ENCODE results near the gene PIRT.
A peak's percentile ranks its signal among the peaks of the same experiment; 100 is the strongest.

Gene PIRT

DNA sequence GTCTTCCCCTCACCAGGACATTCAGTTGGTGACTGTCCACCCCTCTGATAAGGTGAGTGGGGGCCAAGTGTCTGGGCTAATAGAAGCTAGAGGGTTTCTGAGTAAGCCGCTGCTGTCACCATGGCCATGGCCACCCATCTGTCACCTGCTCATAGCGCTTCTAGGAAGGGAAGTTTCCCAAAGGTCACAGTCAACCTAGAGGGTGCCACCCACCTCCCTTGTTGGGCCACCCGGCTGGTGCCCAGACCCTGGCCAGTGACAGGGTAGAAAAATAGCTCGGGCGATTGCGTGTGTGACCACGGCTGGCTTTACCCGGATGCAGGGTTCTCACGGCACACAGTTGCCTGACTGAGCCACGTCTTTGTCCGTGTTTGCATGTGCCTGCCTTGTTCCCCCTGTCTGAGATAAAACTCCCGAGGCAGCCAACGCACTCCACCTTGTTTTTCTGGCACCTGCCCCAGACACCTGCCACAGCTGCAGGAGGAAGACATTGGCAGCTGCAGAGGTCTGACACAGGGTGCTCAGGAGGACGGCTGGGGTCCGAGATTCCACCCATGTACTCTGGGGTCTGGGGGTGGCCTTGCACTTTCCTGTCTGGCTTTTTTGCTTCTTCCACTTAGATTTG, 809 bp downstream of the PIRT start:
- ATAC-seq (no peak), DNase-seq (no peak)
- Mint-ChIP-seq H3K27me3 (no peaks in the 10 kb centered on the region), H3K4me3 (no peak overlapping the region), H3K9me3 (no peaks in the 10 kb centered on the region), H3K4me1 (no peaks in the 10 kb centered on the region), H3K27ac (no peak overlapping the region)

DNA sequence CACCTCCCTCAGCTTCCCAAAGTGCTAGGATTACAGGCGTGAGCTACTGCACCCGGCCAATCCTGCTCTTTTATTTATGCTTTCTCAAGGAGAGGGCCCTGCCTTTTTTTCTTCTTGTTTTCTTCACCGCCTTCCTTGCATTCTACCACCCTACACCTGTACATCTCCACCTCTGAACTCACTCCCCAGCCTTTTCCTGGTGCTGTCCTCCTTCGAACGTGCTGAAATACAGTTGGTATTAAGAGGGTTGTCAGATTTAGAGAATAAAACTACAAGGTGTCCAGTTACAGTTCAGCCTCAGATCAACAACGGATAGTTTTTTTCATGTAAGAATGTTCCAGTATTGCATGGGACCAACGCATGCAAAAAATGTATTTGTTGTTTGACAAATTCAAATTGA, 1.7 kb downstream of the PIRT start:
- Mint-ChIP-seq H3K27me3 (no peaks in the 10 kb centered on the region), H3K4me1 (no peaks in the 10 kb centered on the region), H3K27ac (peak overlapping the region in 1 of 2 donors; percentile 65), H3K4me3 (no peak overlapping the region), H3K9me3 (no peaks in the 10 kb centered on the region)
- no peak for ATAC-seq
- no peak for DNase-seq

DNA sequence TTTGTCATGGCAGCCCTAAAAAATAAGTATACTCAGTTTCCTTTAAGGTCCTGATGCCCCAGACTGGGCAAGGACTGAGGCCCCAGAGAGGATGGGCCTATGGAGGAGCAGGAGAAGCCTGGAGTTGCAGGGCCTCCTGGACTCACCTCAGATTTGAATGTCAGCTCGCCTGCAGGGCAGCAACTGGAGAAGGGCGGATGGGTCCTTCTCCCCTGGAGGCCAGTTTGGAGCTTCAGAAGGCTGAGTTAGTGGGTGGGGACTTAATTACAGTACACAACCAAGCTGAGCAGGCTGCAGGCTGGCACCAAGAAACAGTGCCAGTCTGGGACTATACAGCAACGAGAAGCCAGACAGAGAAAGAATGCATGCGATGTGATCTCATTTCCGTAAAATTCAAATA, 6.2 kb downstream of the PIRT start:
- H3K27me3 Mint-ChIP-seq, result peaks cover 9% of the 10 kb centered on the region
- H3K9me3 Mint-ChIP-seq, result no peaks in the 10 kb centered on the region
- no peak overlapping the region for H3K4me3 Mint-ChIP-seq
- H3K27ac Mint-ChIP-seq, result no peak overlapping the region
- no peak for DNase-seq
- no peak for ATAC-seq
- no peaks in the 10 kb centered on the region for H3K4me1 Mint-ChIP-seq

DNA sequence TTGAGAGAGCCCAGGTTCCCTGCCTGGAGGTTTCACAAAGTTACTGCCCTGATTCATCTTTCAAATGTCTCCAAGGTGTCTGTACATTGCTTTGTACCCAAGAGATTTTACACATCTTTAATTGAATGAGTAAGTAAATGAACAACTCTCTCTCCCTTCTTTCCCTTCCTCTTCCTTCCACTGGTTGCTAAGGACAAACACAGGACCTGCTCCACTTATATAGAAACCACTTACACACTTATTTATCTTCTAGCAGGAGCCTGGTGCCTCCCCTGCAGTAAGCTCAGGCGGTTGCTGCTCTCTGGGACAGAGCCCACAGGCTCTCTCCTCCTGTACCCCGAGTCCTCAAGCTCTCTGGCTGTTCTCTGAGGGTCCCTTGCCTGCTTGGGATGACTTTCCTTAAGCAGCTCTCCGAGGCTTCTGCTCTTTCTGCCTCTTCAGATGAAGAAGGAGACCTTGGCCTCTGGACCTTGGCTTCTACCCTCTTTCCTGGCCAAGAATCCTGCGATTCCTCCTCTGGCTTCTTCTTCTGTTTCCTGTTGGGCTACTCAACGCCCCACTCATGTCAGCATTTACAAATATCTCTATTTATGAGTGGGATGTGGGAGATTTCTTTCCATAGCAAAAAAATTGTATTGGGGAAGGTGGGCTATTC, 9.9 kb downstream of the PIRT start:
- Mint-ChIP-seq H3K4me3 (no peak overlapping the region), H3K27ac (no peak overlapping the region), H3K9me3 (no peaks in the 10 kb centered on the region), H3K27me3 (peaks cover 9% of the 10 kb centered on the region), H3K4me1 (no peaks in the 10 kb centered on the region)
- DNase-seq, result no peak
- no peak for ATAC-seq

DNA sequence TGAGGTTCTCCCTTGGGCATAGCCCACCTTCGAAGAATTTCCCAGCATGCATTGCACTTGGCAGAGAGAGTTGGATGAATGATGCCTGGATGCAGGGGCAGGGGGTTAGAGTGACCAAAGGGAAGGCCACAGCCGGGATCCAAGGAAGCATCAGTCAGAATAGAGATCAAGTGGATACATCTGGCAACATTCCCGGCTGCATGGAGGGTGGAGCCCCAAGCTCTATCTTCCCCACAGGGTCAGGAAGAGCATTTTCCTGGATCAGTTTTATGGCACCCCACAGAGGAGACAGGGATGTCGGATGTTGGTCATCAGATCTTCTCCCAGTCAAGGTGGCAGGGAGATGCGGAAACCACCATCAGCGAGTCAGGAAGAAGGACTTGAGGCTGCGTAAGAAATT, 13.0 kb downstream of the PIRT start:
- Mint-ChIP-seq H3K4me1 (no peaks in the 10 kb centered on the region), H3K4me3 (no peak overlapping the region), H3K27me3 (peaks cover 9% of the 10 kb centered on the region), H3K9me3 (no peaks in the 10 kb centered on the region), H3K27ac (peak overlapping the region; percentile 40 to 57)
- DNase-seq (no peak), ATAC-seq (no peak)

DNA sequence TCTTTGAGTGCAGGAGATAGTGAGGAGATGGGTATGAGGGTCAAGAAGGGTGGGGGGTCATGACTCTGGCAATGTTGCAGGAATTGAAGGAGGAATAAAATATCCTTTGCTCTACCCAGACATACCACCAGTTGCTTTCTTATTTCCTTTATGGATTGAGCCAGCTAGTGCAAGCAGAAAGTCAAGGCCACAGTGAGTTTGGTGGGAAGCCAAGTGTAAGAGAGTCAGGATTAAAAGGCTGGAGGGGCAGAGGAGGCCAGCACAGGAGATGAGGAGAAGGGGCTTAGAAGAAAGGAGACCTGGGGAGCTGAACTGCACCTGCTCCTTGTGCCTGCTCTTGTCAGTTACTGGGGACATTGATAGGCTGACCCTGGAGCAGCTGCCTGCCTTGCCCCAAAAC, 16.1 kb downstream of the PIRT start:
- no peak overlapping the region for H3K27ac Mint-ChIP-seq
- H3K4me1 Mint-ChIP-seq, result no peaks in the 10 kb centered on the region
- ATAC-seq (no peak), DNase-seq (no peak)
- H3K27me3 Mint-ChIP-seq, result no peaks in the 10 kb centered on the region
- no peaks in the 10 kb centered on the region for H3K9me3 Mint-ChIP-seq
- no peak overlapping the region for H3K4me3 Mint-ChIP-seq

DNA sequence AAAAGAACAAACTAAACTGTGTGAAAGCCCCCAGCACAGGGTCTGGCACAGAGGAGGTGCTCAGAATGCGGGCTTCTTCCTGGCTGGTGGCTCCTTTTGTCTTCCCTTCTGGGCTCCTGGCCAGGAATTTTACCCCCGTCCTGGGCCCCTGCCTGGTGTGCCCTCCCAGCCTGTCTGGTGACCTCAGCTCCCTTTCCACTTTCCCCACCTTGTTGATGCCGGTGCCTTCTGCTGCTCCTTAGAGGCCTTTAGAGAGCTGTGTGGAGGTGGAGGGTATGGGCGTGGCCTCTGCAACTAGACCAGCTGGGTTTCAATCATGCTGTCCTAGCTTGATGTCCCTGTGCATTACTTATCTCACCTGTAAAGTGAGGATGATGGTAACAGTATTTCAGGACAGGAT, 16.8 kb downstream of the PIRT start:
- Mint-ChIP-seq H3K9me3 (no peaks in the 10 kb centered on the region), H3K27me3 (no peaks in the 10 kb centered on the region), H3K27ac (no peak overlapping the region), H3K4me1 (no peaks in the 10 kb centered on the region), H3K4me3 (no peak overlapping the region)
- no peak for DNase-seq
- ATAC-seq, result no peak

DNA sequence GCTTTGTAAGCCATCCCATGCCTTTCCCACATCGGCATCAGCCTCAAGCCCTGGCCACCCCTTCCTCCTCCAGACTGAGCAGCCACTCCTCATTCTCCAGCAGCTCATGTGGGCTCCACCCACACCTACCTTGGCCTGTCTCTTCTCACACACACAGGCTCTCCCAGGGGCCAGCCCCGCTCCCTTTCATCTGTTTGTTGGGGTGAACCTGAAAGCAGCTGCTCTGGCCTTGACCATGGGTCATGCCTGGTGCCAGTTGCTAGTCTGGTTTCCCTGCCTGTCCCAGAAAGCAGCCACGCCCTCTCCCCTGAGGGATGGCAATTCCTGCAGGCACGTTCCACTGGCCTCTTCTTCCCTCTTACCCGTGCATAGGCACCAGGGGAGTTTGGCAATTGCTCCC, 22.6 kb downstream of the PIRT start:
- no peaks in the 10 kb centered on the region for H3K9me3 Mint-ChIP-seq
- H3K4me3 Mint-ChIP-seq, result no peak overlapping the region
- H3K27me3 Mint-ChIP-seq, result no peaks in the 10 kb centered on the region
- DNase-seq (no peak), ATAC-seq (no peak)
- H3K27ac Mint-ChIP-seq, result no peak overlapping the region
- H3K4me1 Mint-ChIP-seq, result no peaks in the 10 kb centered on the region

DNA sequence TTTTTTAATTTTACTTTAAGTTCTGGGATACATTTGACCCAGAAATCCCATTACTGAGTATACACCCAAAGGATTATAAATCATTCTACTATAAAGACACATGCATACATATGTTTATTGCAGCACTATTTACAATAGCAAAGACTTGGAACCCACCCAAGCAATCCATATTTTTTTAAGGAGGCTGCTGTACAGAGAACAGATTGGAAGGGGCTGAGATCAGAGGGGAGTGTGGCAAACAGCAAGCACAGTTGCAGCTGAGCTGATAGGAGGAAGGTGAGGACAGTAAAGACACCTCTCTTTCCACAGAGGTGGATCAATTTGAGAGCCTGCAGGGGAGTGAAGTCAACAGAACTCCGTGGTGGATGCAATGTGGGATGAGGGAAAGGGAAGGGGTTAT, 23.8 kb downstream of the PIRT start:
- Mint-ChIP-seq H3K9me3 (no peaks in the 10 kb centered on the region), H3K27ac (no peak overlapping the region), H3K27me3 (no peaks in the 10 kb centered on the region), H3K4me3 (no peak overlapping the region), H3K4me1 (no peaks in the 10 kb centered on the region)
- no peak for DNase-seq
- ATAC-seq, result no peak

DNA sequence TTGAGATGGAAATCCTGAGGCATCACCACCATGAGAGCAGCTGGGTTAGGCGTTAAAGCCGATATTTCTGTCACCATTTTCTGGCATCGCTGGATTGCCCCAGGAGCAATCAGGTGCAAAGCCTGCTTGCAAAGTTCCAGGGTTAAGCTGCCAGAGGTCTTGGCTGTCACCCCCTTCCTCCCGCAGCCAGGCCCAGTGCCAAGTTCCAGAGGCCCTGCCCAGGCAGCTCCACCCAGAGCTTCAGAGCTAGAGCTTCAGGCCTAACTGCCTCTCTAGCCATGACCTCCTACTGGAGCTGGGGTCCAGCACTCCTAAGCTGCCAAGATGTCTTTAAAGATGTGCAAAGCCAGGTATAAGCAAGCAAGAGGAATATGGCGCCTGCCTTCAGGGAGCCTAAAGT, 25.2 kb downstream of the PIRT start:
- Mint-ChIP-seq H3K27me3 (no peaks in the 10 kb centered on the region), H3K27ac (no peak overlapping the region), H3K4me3 (no peak overlapping the region), H3K4me1 (no peaks in the 10 kb centered on the region), H3K9me3 (no peaks in the 10 kb centered on the region)
- no peak for ATAC-seq
- no peak for DNase-seq

DNA sequence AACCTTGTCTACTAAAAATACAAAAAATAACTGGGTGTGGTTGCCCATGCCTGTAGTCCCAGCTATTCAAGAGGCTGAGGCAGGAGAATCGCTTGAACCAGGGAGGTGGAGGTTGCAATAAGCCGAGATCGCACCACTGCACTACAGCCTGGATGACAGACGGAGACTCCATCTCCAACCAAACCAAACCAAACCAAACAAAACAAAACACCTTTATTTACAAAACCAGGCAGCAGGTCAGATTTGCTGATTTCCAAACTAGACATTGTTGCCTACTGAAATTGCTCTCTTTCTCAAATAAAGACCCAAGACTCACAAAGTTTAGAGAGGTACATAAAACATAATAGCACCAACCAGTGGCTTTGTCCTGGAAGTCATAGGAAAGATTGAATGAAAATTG, 28.3 kb downstream of the PIRT start:
- DNase-seq, result no peak
- H3K9me3 Mint-ChIP-seq, result no peaks in the 10 kb centered on the region
- no peaks in the 10 kb centered on the region for H3K27me3 Mint-ChIP-seq
- no peak overlapping the region for H3K4me3 Mint-ChIP-seq
- ATAC-seq, result no peak
- no peak overlapping the region for H3K27ac Mint-ChIP-seq
- no peaks in the 10 kb centered on the region for H3K4me1 Mint-ChIP-seq

DNA sequence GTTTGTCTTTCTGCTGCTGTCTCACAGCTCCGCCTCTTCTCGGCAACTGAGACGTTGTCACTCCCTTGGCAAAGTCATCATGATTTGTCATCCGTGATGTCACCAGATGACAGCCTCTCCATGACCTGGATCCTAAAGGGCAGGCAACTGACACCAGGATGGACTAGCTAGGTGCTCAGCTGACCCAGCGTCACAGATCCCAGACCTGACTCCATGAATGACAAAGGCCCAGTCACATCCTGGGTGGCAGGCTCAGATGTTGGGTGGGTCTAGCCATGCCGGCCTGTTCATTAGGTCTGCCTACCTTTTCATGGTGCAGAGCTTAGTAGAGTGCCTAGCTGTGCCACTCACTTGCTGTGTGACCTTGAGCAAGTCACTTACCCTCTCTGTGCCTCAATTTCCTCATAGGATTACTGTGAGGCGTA, 30.2 kb downstream of the PIRT start:
- Mint-ChIP-seq H3K27me3 (no peaks in the 10 kb centered on the region), H3K4me3 (no peak overlapping the region), H3K9me3 (no peaks in the 10 kb centered on the region), H3K27ac (no peak overlapping the region), H3K4me1 (no peaks in the 10 kb centered on the region)
- ATAC-seq, result no peak
- no peak for DNase-seq

DNA sequence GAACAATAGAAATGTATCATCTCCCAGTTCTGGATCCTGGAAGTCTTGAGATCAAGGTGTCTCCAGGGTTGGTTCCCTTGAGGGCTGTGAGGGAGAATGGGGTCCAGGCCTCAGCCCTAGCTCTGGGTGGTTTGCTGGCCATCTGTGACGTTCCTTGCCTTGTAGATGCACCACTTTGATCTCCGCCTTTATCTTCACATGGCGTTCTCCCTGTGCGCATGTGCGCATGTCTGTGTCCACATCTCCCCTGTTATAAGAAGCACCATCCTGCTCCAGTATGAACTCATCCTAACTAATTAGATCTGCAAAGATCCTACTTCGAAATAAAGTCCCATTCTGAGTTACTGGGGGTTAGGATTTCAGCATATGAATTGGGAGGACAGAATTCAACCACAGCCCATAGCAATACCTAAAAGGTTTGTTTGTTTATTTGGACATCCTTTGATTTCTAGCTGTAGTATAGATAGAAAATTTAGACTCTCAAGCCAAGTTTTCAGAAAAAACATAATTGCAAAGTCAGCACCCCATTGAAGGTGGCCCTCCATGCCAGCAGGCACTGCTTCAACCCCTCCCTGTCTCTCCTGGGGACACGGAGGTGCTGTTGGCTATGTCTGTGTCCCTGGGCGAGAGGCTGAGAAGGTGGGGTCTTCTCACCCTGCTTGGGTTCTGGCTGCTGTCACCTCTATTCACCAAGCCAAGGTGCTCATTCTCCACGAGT, 31.2 kb downstream of the PIRT start:
- ATAC-seq (no peak), DNase-seq (no peak)
- H3K27ac Mint-ChIP-seq, result no peak overlapping the region
- no peak overlapping the region for H3K4me3 Mint-ChIP-seq
- H3K9me3 Mint-ChIP-seq, result no peaks in the 10 kb centered on the region
- no peaks in the 10 kb centered on the region for H3K27me3 Mint-ChIP-seq
- H3K4me1 Mint-ChIP-seq, result no peaks in the 10 kb centered on the region

DNA sequence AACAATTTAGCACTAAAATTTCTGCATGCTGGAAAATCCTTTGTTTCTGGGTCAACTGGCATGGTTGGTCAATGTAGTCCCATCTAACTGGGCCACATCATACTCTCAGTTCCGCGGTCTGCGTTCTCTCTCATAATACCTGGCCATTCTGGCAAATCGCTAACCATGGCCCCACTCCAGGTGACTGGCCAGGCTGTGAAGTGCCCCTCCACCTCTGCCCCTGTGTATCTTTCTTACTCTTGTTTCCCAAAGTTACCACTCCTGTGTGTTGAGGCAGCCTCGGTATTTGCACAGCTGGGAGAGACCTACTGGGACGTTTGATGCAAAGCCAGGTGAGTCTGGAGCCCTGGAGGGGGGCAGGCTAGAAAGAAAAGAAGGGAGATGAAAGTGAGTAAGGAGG, 32.0 kb downstream of the PIRT start:
- no peak for DNase-seq
- H3K4me1 Mint-ChIP-seq, result no peaks in the 10 kb centered on the region
- H3K27me3 Mint-ChIP-seq, result no peaks in the 10 kb centered on the region
- H3K27ac Mint-ChIP-seq, result no peak overlapping the region
- ATAC-seq, result no peak
- H3K9me3 Mint-ChIP-seq, result no peaks in the 10 kb centered on the region
- H3K4me3 Mint-ChIP-seq, result no peak overlapping the region

DNA sequence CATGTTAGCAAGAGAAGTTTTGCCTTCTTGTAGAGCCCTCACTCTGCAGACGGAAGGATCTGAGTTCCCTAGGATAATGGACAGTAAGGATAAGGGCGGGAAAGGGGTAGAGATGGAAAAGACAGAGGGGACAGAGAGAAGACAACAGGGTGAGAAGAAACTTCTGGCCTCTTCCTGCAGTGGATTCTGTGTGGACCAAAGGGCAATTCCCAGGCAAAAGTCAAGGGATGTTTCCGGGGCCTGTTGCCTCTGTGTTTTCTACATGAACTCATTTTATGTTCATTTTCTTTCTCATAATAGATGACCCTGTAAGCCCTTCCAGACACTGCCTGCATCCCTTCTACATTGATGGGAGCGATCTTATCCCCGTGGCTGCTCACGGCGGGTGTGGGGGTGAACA, 33.3 kb downstream of the PIRT start:
- DNase-seq (no peak), ATAC-seq (no peak)
- Mint-ChIP-seq H3K4me1 (no peaks in the 10 kb centered on the region), H3K27me3 (no peaks in the 10 kb centered on the region), H3K27ac (peak overlapping the region in 1 of 2 donors; percentile 80), H3K4me3 (no peak overlapping the region), H3K9me3 (no peaks in the 10 kb centered on the region)

DNA sequence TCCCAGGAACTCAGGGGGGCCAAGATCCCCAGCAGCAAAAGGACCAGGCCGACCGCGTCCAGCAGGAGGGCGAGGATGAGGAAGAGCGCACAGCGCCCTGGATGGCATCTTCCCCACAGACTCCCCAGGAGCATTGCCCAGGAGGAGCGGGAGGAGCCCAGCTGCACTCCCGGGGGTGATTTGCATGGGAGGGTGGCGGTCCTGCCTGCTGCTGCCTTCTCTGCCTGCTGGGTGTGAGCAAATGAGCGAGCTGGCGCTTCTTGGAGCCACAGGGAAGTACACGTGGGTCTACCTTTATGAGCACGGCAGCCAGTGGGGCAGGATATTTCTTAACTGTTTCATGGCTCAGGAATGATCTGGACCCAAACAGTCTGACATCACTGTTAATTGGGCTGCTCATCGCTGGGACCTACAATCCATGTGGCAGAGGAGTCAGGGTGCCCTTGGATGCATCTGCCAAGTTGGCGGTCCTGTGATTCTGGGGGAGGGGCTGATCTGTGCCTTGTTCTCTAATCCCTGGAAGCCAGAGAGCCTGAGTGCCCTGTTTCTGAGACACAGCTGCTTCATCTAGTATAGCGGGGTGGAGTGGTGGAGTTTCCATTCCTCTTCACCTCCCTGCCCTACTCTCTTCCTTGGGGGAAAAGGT, 33.9 kb downstream of the PIRT start, which contains the start of gene TMEM238L:
TSS of gene TMEM238L (minus strand) at position 270 of the 646 bp plus-strand sequence. CDS start at position 134, 136 bp downstream.
- no peak within 1 kb of the TSS for H3K4me3 Mint-ChIP-seq
- ATAC-seq, result no peak
- H3K27me3 Mint-ChIP-seq, result no peaks in the 10 kb centered on the region
- H3K27ac Mint-ChIP-seq, result peak within 1 kb of the TSS; percentile 74 to 80
- no peaks in the 10 kb centered on the region for H3K4me1 Mint-ChIP-seq
- no peaks in the 10 kb centered on the region for H3K9me3 Mint-ChIP-seq
- no peak for DNase-seq

Measured in stimulated activated naive CD8-positive, alpha-beta T cell treated with anti-CD3 and anti-CD28 coated beads, Interleukin-15, amount 100 ng/mL, for 72 hours (primary cell).